HG02885 (cell line): ENCODE data around the gene NFKBIZ.
"Not testable (repeated sequence)": the region's sequence is repeated elsewhere in the genome, so short reads cannot be mapped to it uniquely, and the experiment has no call there.

ENCODE experiments used
- ATAC-seq: cut with Tn5 transposase; IDR thresholded peaks from one replicate; pipeline ENCODE4 v1.9.1; 2021; ENCODE audit warnings: mild to moderate bottlenecking; ENCODE audit not compliant: unreplicated experiment, poor library complexity

The NFKBIZ gene

DNA sequence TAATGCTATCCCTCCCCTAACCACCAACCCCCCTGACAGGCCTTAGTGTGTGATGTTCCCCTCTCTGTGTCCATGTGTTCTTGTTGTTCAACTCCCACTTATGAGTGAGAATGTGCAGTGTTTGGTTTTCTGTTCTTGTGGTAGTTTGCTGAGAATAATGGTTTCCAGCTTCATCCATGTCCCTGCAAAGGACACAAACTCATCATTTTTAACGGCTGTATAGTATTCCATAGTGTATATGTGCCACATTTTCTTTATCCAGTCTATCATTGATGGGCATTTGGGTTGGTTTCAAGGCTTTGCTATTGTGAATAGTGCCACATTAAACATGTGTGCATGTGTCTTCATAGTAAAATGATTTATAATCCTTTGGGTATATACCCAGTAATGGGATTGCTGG lies 56.3 kb downstream of the NFKBIZ start:
- ATAC-seq: not testable (repeated sequence)
